ENCODE results near the gene MYBPH. TPM values are rescaled to one million over a fixed set of nuclear protein-coding genes. Genes with fewer than 3 reads are reported as not detected.

MYBPH gene
- total RNA-seq, 1 donor from 2014 or later: not detected

DNA sequence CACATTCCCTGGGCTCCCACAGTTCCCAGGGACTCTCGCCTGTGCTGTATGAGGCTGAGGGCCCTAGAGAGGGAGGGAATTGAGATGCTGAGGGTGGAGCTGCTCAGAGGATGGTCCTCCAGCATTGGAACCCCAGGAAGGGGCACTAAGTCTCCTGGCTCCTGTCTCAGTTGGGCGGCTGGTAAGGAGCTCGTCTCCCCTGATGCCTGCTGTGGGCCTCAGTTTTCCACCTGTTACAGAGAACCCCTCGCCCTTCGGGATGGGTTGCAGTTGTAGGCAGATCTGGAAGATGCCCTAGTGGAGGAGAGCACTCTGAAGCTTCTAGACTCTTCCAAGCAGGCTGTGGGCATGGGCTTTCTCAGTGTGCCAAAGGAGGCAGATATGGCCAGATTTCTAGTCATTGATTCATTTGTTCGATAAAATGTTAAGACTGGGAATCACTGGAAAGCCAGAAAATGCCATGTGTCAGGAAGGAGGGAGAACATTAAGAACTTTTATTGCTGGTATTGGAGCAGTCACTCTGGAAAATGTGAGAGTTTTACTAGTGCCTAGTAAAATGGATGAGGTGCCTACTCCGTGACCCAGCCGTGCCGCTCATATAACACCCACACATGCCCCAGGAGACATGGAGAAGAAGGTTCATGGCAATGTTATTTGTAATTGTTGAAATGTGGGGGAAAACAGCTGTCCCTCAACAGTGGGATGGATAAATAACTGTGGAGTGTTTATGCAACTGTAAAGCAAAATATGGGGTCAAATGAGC is 828 bp upstream of the MYBPH start:
- DNase-seq (ENCODE audit: low spot score, unreplicated experiment): no peak
- Mint-ChIP-seq H3K36me3 (ENCODE audit: insufficient read depth) (no peaks in the 10 kb centered on the region), H3K27ac (no peak overlapping the region), H3K9me3 (ENCODE audit: low read depth) (no peaks in the 10 kb centered on the region), H3K4me3 (ENCODE audit: low read depth) (no peak overlapping the region), H3K27me3 (peaks cover 74% of the 10 kb centered on the region), H3K4me1 (ENCODE audit: low read depth) (no peaks in the 10 kb centered on the region)
- TF ChIP-seq, protein P1, sequence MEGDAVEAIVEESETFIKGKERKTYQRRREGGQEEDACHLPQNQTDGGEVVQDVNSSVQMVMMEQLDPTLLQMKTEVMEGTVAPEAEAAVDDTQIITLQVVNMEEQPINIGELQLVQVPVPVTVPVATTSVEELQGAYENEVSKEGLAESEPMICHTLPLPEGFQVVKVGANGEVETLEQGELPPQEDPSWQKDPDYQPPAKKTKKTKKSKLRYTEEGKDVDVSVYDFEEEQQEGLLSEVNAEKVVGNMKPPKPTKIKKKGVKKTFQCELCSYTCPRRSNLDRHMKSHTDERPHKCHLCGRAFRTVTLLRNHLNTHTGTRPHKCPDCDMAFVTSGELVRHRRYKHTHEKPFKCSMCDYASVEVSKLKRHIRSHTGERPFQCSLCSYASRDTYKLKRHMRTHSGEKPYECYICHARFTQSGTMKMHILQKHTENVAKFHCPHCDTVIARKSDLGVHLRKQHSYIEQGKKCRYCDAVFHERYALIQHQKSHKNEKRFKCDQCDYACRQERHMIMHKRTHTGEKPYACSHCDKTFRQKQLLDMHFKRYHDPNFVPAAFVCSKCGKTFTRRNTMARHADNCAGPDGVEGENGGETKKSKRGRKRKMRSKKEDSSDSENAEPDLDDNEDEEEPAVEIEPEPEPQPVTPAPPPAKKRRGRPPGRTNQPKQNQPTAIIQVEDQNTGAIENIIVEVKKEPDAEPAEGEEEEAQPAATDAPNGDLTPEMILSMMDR (IDR thresholded peaks at IDR 0.05; ENCODE audit: unreplicated experiment): no peak

DNA sequence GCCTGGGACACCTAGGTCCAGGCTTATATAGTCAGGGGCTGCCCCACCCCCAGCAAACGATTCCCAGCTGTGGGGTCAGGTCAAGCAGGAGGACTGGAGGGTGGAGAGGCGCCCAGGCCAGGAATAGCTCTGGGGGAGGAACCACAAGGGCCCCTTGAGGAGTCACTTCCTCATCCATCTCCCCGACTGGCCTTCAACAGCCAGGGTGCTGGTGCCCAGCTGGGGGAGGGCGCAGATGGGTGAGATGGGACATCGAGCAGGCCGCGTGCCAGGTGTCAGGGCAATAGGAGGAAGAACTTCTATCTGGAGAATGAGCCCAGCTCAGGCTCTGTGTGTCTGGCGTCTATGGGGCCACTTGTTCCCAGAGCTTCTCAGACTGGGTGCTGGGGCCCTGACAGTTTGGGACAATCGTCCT is 208 bp upstream of the MYBPH start:
- Mint-ChIP-seq H3K9me3 (ENCODE audit: low read depth) (no peaks in the 10 kb centered on the region), H3K4me3 (ENCODE audit: low read depth) (no peak overlapping the region), H3K4me1 (ENCODE audit: low read depth) (no peaks in the 10 kb centered on the region), H3K27ac (no peak overlapping the region), H3K27me3 (peaks cover 67% of the 10 kb centered on the region), H3K36me3 (ENCODE audit: insufficient read depth) (no peaks in the 10 kb centered on the region)
- TF ChIP-seq, protein P1 (IDR thresholded peaks at IDR 0.05; ENCODE audit: unreplicated experiment): no peak
- no peak for DNase-seq (ENCODE audit: low spot score, unreplicated experiment)

DNA sequence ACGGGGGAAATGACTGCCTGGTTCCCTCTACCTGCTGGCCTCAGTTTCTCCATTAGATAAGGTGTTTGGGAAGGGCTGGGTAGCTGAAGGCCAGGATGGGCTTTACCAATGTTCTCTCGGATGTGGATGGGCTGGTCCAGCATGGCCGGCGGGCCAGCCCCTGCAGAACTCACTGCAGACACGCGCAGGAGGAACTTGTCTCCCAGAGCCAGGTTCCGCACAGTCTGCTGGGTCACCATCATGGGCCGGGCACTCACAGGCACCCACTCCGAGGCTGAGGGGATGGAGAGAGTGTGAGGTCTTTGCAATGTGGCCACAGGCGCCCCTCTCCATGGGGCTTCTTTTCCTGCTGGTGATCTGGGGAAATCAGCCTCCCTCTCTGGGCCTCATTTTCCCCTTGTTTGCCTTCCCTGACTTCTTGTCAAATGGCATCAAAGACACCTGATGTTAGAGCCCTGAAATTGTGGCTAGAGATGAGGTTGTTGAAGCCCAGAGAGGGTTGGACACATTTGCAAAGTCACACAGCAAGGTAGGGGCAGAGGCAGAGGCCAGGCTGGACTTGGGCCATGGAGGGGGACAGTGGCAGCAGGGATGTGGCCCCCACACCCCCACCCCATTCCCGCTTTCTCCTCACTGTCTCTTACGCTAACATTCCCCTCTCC is 1.2 kb downstream of the MYBPH start:
- DNase-seq (ENCODE audit: low spot score, unreplicated experiment): no peak
- no peaks in the 10 kb centered on the region for H3K4me1 Mint-ChIP-seq (ENCODE audit: low read depth)
- TF ChIP-seq, protein P1 (IDR thresholded peaks at IDR 0.05; ENCODE audit: unreplicated experiment): no peak
- H3K4me3 Mint-ChIP-seq (ENCODE audit: low read depth): no peak overlapping the region
- H3K36me3 Mint-ChIP-seq (ENCODE audit: insufficient read depth): no peaks in the 10 kb centered on the region
- H3K27ac Mint-ChIP-seq: no peak overlapping the region
- no peaks in the 10 kb centered on the region for H3K9me3 Mint-ChIP-seq (ENCODE audit: low read depth)
- peaks cover 60% of the 10 kb centered on the region for H3K27me3 Mint-ChIP-seq

- no peak overlapping the region for H3K27ac Mint-ChIP-seq
- H3K9me3 Mint-ChIP-seq (ENCODE audit: low read depth): no peaks in the 10 kb centered on the region
- no peaks in the 10 kb centered on the region for H3K4me1 Mint-ChIP-seq (ENCODE audit: low read depth)
- H3K27me3 Mint-ChIP-seq: peaks cover 61% of the 10 kb centered on the region
- TF ChIP-seq, protein P1 (IDR thresholded peaks at IDR 0.05; ENCODE audit: unreplicated experiment): no peak
- H3K36me3 Mint-ChIP-seq (ENCODE audit: insufficient read depth): no peaks in the 10 kb centered on the region
- no peak overlapping the region for H3K4me3 Mint-ChIP-seq (ENCODE audit: low read depth)
- no peak for DNase-seq (ENCODE audit: low spot score, unreplicated experiment)
Observed at GRCh38 chr1:203173566-203173965, 2.1 kb downstream of the MYBPH start.

GRCh38 chr1:203173011-203173555 is 2.5 kb downstream of the MYBPH start:
- no peak overlapping the region for H3K4me3 Mint-ChIP-seq (ENCODE audit: low read depth)
- H3K36me3 Mint-ChIP-seq (ENCODE audit: insufficient read depth): no peaks in the 10 kb centered on the region
- no peak for DNase-seq (ENCODE audit: low spot score, unreplicated experiment)
- no peaks in the 10 kb centered on the region for H3K4me1 Mint-ChIP-seq (ENCODE audit: low read depth)
- TF ChIP-seq, protein P1 (IDR thresholded peaks at IDR 0.05; ENCODE audit: unreplicated experiment): no peak
- no peak overlapping the region for H3K27ac Mint-ChIP-seq
- H3K9me3 Mint-ChIP-seq (ENCODE audit: low read depth): no peaks in the 10 kb centered on the region
- H3K27me3 Mint-ChIP-seq: peaks cover 57% of the 10 kb centered on the region
